HG02588 (cell line): Measurements from ENCODE around the gene HMCN2.

ENCODE experiments used
- ATAC-seq: cut with Tn5 transposase; IDR thresholded peaks from one replicate; pipeline ENCODE4 v1.9.1; 2021; ENCODE audit warnings: mild to moderate bottlenecking, moderate library complexity; ENCODE audit not compliant: unreplicated experiment

HMCN2 gene

GRCh38 chr9:130359819-130360218 is 94.3 kb downstream of the HMCN2 start:
- ATAC-seq = no peak

- ATAC-seq = no peak
Observed at GRCh38 chr9:130360672-130361071, 95.1 kb downstream of the HMCN2 start.

GRCh38 chr9:130361873-130362362 is 96.4 kb downstream of the HMCN2 start:
- no peak for ATAC-seq

- no peak for ATAC-seq
Observed at GRCh38 chr9:130362691-130363090, 97.1 kb downstream of the HMCN2 start.

- no peak for ATAC-seq
Observed at GRCh38 chr9:130363755-130364404, 98.3 kb downstream of the HMCN2 start.

GRCh38 chr9:130364619-130365322 is 99.2 kb downstream of the HMCN2 start:
- ATAC-seq = no peak

GRCh38 chr9:130365323-130365721 is 99.8 kb downstream of the HMCN2 start:
- no peak for ATAC-seq

- ATAC-seq = no peak
Observed at GRCh38 chr9:130366072-130366471, 100.5 kb downstream of the HMCN2 start.

- no peak for ATAC-seq
Observed at GRCh38 chr9:130366888-130367550, 101.5 kb downstream of the HMCN2 start.

- no peak for ATAC-seq
Observed at GRCh38 chr9:130368631-130369103, 103.1 kb downstream of the HMCN2 start.

- no peak for ATAC-seq
Observed at GRCh38 chr9:130370226-130370625, 104.7 kb downstream of the HMCN2 start.

- ATAC-seq = no peak
Observed at GRCh38 chr9:130371196-130371966, 105.8 kb downstream of the HMCN2 start.

- ATAC-seq = no peak
Observed at GRCh38 chr9:130372057-130372456, 106.5 kb downstream of the HMCN2 start.

GRCh38 chr9:130373679-130374325 is 108.2 kb downstream of the HMCN2 start:
- no peak for ATAC-seq

- no peak for ATAC-seq
Observed at GRCh38 chr9:130377612-130378011, 112.1 kb downstream of the HMCN2 start.

GRCh38 chr9:130378875-130379648 is 113.5 kb downstream of the HMCN2 start:
- no peak for ATAC-seq

GRCh38 chr9:130379649-130379970 is 114.0 kb downstream of the HMCN2 start:
- no peak for ATAC-seq

- ATAC-seq = no peak
Observed at GRCh38 chr9:130380920-130381469, 115.4 kb downstream of the HMCN2 start.

GRCh38 chr9:130381660-130382059 is 116.1 kb downstream of the HMCN2 start:
- ATAC-seq = no peak

GRCh38 chr9:130382096-130382495 is 116.5 kb downstream of the HMCN2 start:
- no peak for ATAC-seq
